Panc1 (cell line): ENCODE results near the gene VAV3. TPM values are rescaled to one million over a fixed set of nuclear protein-coding genes. Genes with fewer than 3 reads are reported as not detected.

Experiments
- ATAC-seq: fragments of 200-7000 bp; cut with Tn5 transposase; 2 replicates; pipeline ENCODE4 v1.9.1; 2020; ENCODE audit warnings: mild to moderate bottlenecking, moderate library complexity
- BruUV-seq: library from RNA; stranded (reverse); fragments of 400-500 nt; replicated peaks from 2 replicates; lab custom pipeline; 2021; lab: Mats Ljungman, UMichigan
- CTCF ChIA-PET: fragments of 300-600 bp; sonication (Branson Sonifier 250); formaldehyde crosslinking; loops from one replicate; lab custom pipeline; 2022; ENCODE audit warnings: antibody characterized with exemption; lab: Charles Lee
- POLR2A ChIA-PET: fragments of 300-600 bp; sonication (Branson Sonifier 250); formaldehyde crosslinking; loops from one replicate; lab custom pipeline; 2022; ENCODE audit warnings: antibody characterized with exemption; lab: Charles Lee
- DNase-seq: peaks from one replicate; pipeline ENCODE4 v3.0.0-alpha.2; 2010; ENCODE audit warnings: low read depth, low spot score
- H3K27ac ChIP-seq: 2 replicates; pipeline ENCODE4 v1.5.1; 2011; ENCODE audit warnings: mild to moderate bottlenecking, low read length, inconsistent platforms
- H3K27me3 ChIP-seq: fragments of 200-500 bp; sonication (Bioruptor generic); 2 replicates; pipeline ENCODE4 v1.6.0; 2014; ENCODE audit warnings: low read length, inconsistent platforms; ENCODE audit not compliant: control insufficient read depth, insufficient read depth
- H3K36me3 ChIP-seq: fragments of 200-500 bp; sonication (Bioruptor generic); 2 replicates; pipeline ENCODE4 v1.5.1; 2014; ENCODE audit warnings: inconsistent platforms, mild to moderate bottlenecking, low read length, moderate library complexity; ENCODE audit not compliant: control insufficient read depth, insufficient read depth
- H3K4me1 ChIP-seq: 2 replicates; pipeline ENCODE4 v1.5.1; 2011; ENCODE audit warnings: inconsistent platforms, mild to moderate bottlenecking, low read length, moderate library complexity; ENCODE audit not compliant: control insufficient read depth, insufficient read depth
- H3K4me3 ChIP-seq, 2 experiments: 2 replicates each; pipeline ENCODE4 v1.5.1; 2011 to 2012; ENCODE audit warnings: low read depth in 2 of 2, low read length in 2 of 2, mild to moderate bottlenecking in 2 of 2, inconsistent platforms in 1 of 2, moderate library complexity in 1 of 2
- H3K9me3 ChIP-seq: fragments of 200-500 bp; sonication (Bioruptor generic); 2 replicates; pipeline ENCODE4 v1.5.1; 2014; ENCODE audit warnings: low read depth, mild to moderate bottlenecking, inconsistent platforms, low read length, moderate library complexity; ENCODE audit not compliant: control insufficient read depth, insufficient read depth
- CTCF ChIP-seq: fragments of 450-650 bp; IDR thresholded peaks from 2 replicates; pipeline ENCODE4 v1.5.1; 2017; ENCODE audit warnings: mild to moderate bottlenecking
- POLR2AphosphoS5 ChIP-seq: IDR thresholded peaks from 2 replicates; pipeline ENCODE4 v1.6.1; 2012; ENCODE audit warnings: mild to moderate bottlenecking, low read depth, low read length, moderate library complexity
- REST ChIP-seq, 2 experiments: IDR thresholded peaks; 2 replicates each; pipeline ENCODE4 v1.6.1; 2011 to 2012; ENCODE audit warnings: low read depth in 2 of 2, control low read depth in 1 of 2, low read length in 1 of 2, mild to moderate bottlenecking in 1 of 2, moderate library complexity in 1 of 2; ENCODE audit not compliant: insufficient read depth in 1 of 2
- SIN3A ChIP-seq: IDR thresholded peaks from 2 replicates; pipeline ENCODE4 v1.6.1; 2012; ENCODE audit warnings: low read depth, mild to moderate bottlenecking, low read length, moderate library complexity, borderline replicate concordance; ENCODE audit not compliant: insufficient read depth
- TCF7L2 ChIP-seq: IDR thresholded peaks from 2 replicates; pipeline ENCODE4 v1.6.1; 2011; ENCODE audit warnings: mild to moderate bottlenecking, low read depth, low read length, inconsistent platforms
- in situ Hi-C: cut with HindIII; loops from 2 replicates; pipeline ENCODE4 v1.10.0; 2016; ENCODE audit warnings: low sequenced_read_pairs, low pct_unique_long_range_greater_than_20kb
- intact Hi-C: fragments of 100-400 bp; cut with micrococcal nuclease; formaldehyde crosslinking; loops from one replicate; pipeline ENCODE4 v1.10.0; 2022; ENCODE audit not compliant: unreplicated experiment
- total RNA-seq: library from RNA; stranded (reverse); gene quantifications from one replicate; pipeline ENCODE4 v1.2.1, GENCODE V29; 2021; ENCODE audit not compliant: unreplicated experiment

Gene VAV3
- total RNA-seq, 1 experiment from 2014 or later, result 0.23 TPM

- BruUV-seq, result no TSS peak
- ChIA-PET CTCF (no interaction called here), POLR2A (no interaction called here)
- ATAC-seq (no peak), DNase-seq (no peak)
- no peaks in the 10 kb centered on the region for H3K4me1 ChIP-seq
- in situ Hi-C loops, result no loop called here
- TF ChIP-seq SIN3A (no peak), REST (IDR thresholded peaks at IDR 0.05; ENCODE audit: insufficient read depth in 1 of 2, low read depth in 2 of 2, low read length in 1 of 2) (no peak), TCF7L2 (no peak)
- intact Hi-C loops, result no loop called here
- no peak overlapping the region for H3K27ac ChIP-seq
- no peaks in the 10 kb centered on the region for H3K36me3 ChIP-seq
- no peaks in the 10 kb centered on the region for H3K27me3 ChIP-seq
- no peaks in the 10 kb centered on the region for H3K9me3 ChIP-seq
- H3K4me3 ChIP-seq, result no peak overlapping the region
Measured at GRCh38 chr1:107678993-107679392, 286.0 kb downstream of the VAV3 start.

- CTCF ChIA-PET, result no interaction called here
- no peak for ATAC-seq
Measured at GRCh38 chr1:107677697-107678096, 287.3 kb downstream of the VAV3 start.

More at GRCh38 chr1:107677697-107678096, 287.3 kb downstream of the VAV3 start:
- in situ Hi-C loops (no loop called here), intact Hi-C loops (no loop called here)
- BruUV-seq, result no TSS peak
- Histone ChIP-seq H3K4me1 (no peaks in the 10 kb centered on the region), H3K36me3 (no peaks in the 10 kb centered on the region), H3K27ac (no peak overlapping the region), H3K4me3 (no peak overlapping the region), H3K9me3 (no peaks in the 10 kb centered on the region), H3K27me3 (no peaks in the 10 kb centered on the region)
- TF ChIP-seq POLR2AphosphoS5 (no peak), SIN3A (no peak), TCF7L2 (no peak), REST (IDR thresholded peaks at IDR 0.05; ENCODE audit: insufficient read depth in 1 of 2, low read depth in 2 of 2, low read length in 1 of 2) (no peak), CTCF (no peak)
- no peak for DNase-seq
- POLR2A ChIA-PET, result no interaction called here
